D721Med (cell line): ENCODE results near the gene ADAMTS13.
A peak's percentile ranks its signal among the peaks of the same experiment; 100 is the strongest.

Source experiments
- DNase-seq: peaks from one replicate; pipeline ENCODE4 v3.0.0; 2011; ENCODE audit warnings: low spot score; ENCODE audit not compliant: insufficient read length
- FAIRE-seq: peaks from 2 replicates; lab custom pipeline; 2011; peaks lifted over from hg19 to GRCh38; lab: Jason Lieb, UNC
- CTCF ChIP-seq: IDR thresholded peaks from 2 replicates; pipeline ENCODE4 v1.5.1; 2012; ENCODE audit warnings: mild to moderate bottlenecking, control low read depth; ENCODE audit not compliant: insufficient read depth; ENCODE audit errors: missing control alignments

The ADAMTS13 gene

GRCh38 chr9:133433351-133433843 lies 11.2 kb downstream of the ADAMTS13 start:
- FAIRE-seq (no peak), DNase-seq (peak; percentile 19)
- TF ChIP-seq CTCF = no peak

- DNase-seq (no peak), FAIRE-seq (no peak)
- TF ChIP-seq CTCF = no peak
These were observed 14.5 kb downstream of the ADAMTS13 start for GRCh38 chr9:133436681-133437080.

- no peak for FAIRE-seq
- peak; percentile 24 for TF ChIP-seq CTCF
- no peak for DNase-seq
These were observed 15.8 kb downstream of the ADAMTS13 start for GRCh38 chr9:133437753-133438531.

- no peak for FAIRE-seq
- TF ChIP-seq CTCF = no peak
- no peak for DNase-seq
These were observed 17.2 kb downstream of the ADAMTS13 start for GRCh38 chr9:133439337-133439736.

GRCh38 chr9:133440874-133441273 lies 18.7 kb downstream of the ADAMTS13 start:
- no peak for TF ChIP-seq CTCF
- DNase-seq = no peak
- FAIRE-seq = no peak

GRCh38 chr9:133441571-133441970 lies 19.4 kb downstream of the ADAMTS13 start:
- no peak for FAIRE-seq
- no peak for DNase-seq
- TF ChIP-seq CTCF = no peak

- no peak for FAIRE-seq
- no peak for DNase-seq
These were observed 21.1 kb downstream of the ADAMTS13 start for GRCh38 chr9:133443248-133443647.

More at GRCh38 chr9:133443248-133443647, 21.1 kb downstream of the ADAMTS13 start:
- no peak for TF ChIP-seq CTCF
